OCI-LY1 (cell line): ENCODE measurements around the gene CYREN.

Source experiments
- H2AFZ ChIP-seq: fragments of 200-600 bp; sonication (generic), shearing (Covaris generic); 2 replicates; pipeline ENCODE4 v1.6.0; 2014; ENCODE audit warnings: antibody characterized with exemption, mild to moderate bottlenecking, low read length
- H3F3A ChIP-seq: fragments of 200-600 bp; sonication (generic), shearing (Covaris generic); 2 replicates; pipeline ENCODE4 v1.6.0; 2014; ENCODE audit warnings: mild to moderate bottlenecking, antibody characterized with exemption, low read length, moderate library complexity; ENCODE audit not compliant: insufficient read depth
- H3K27ac ChIP-seq: fragments of 200-600 bp; sonication (generic); 2 replicates; pipeline ENCODE4 v1.5.1; 2014; ENCODE audit warnings: low read length, mixed run types, mild to moderate bottlenecking, low read depth; ENCODE audit not compliant: poor library complexity, severe bottlenecking
- H3K27me3 ChIP-seq: fragments of 200-600 bp; sonication (generic); 2 replicates; pipeline ENCODE4 v1.6.0; 2014; ENCODE audit warnings: antibody characterized with exemption, mild to moderate bottlenecking, low read length, moderate library complexity; ENCODE audit not compliant: insufficient read depth
- H3K36me3 ChIP-seq: fragments of 200-600 bp; sonication (generic); 2 replicates; pipeline ENCODE4 v1.6.1; 2014; ENCODE audit warnings: mild to moderate bottlenecking, antibody characterized with exemption, low read length, moderate library complexity, mixed read lengths; ENCODE audit not compliant: insufficient read depth
- H3K4me1 ChIP-seq: fragments of 200-600 bp; sonication (generic); 2 replicates; pipeline ENCODE4 v1.5.1; 2014; ENCODE audit warnings: mild to moderate bottlenecking, low read length, moderate library complexity; ENCODE audit not compliant: insufficient read depth, severe bottlenecking
- H3K4me2 ChIP-seq: fragments of 200-600 bp; sonication (generic), shearing (Covaris generic); 2 replicates; pipeline ENCODE4 v1.6.1; 2014; ENCODE audit warnings: low read length
- H3K4me3 ChIP-seq: fragments of 200-600 bp; sonication (generic); 2 replicates; pipeline ENCODE4 v1.5.1; 2014; ENCODE audit warnings: low read length, low read depth, mild to moderate bottlenecking, mixed read lengths; ENCODE audit not compliant: poor library complexity, severe bottlenecking
- H3K79me2 ChIP-seq: fragments of 200-600 bp; shearing (Covaris generic); 2 replicates; pipeline ENCODE4 v1.6.1; 2016; ENCODE audit warnings: mixed run types, low read length, mixed read lengths; ENCODE audit not compliant: insufficient read depth
- H3K9ac ChIP-seq: fragments of 200-600 bp; sonication (generic), shearing (Covaris generic); 2 replicates; pipeline ENCODE4 v1.6.1; 2014; ENCODE audit warnings: mild to moderate bottlenecking, low read length, mixed read lengths
- H3K9me2 ChIP-seq: fragments of 200-600 bp; sonication (generic), shearing (Covaris generic); 2 replicates; pipeline ENCODE4 v1.6.1; 2014; ENCODE audit warnings: low read depth, mild to moderate bottlenecking, low read length, mixed read lengths
- H3K9me3 ChIP-seq: fragments of 200-600 bp; shearing (Covaris generic); 2 replicates; pipeline ENCODE4 v1.6.1; 2014; ENCODE audit warnings: low read length, mixed read lengths
- H4K20me1 ChIP-seq: fragments of 200-600 bp; sonication (generic), shearing (Covaris generic); 2 replicates; pipeline ENCODE4 v1.6.0; 2016; ENCODE audit warnings: mild to moderate bottlenecking, low read length; ENCODE audit not compliant: insufficient read depth
- CTCF ChIP-seq: fragments of 200-600 bp; sonication (generic), shearing (Covaris generic); IDR thresholded peaks from 2 replicates; pipeline ENCODE4 v1.5.1; 2017; ENCODE audit warnings: mild to moderate bottlenecking, antibody characterized with exemption, low read length, moderate library complexity, mixed read lengths
- EZH2 ChIP-seq: fragments of 200-600 bp; sonication (generic), shearing (Covaris generic); IDR thresholded peaks from 2 replicates; pipeline ENCODE4 v1.8.0; 2017; ENCODE audit warnings: borderline replicate concordance, mixed run types, mild to moderate bottlenecking, antibody characterized with exemption, low read length, moderate library complexity, mixed read lengths

CYREN gene

GRCh38 chr7:135208102-135208793 lies 37.7 kb upstream of the CYREN start:
- Histone ChIP-seq H3K9ac (no peak overlapping the region), H3K4me3 (no peak overlapping the region), H3K9me3 (no peaks in the 10 kb centered on the region), H4K20me1 (no peaks in the 10 kb centered on the region), H3K9me2 (no peaks in the 10 kb centered on the region), H3K27ac (peak overlapping the region; percentile 23), H3K79me2 (no peaks in the 10 kb centered on the region), H3K4me2 (no peak overlapping the region; the same call in 1 of the 2 replicates), H2AFZ (no peak overlapping the region), H3K27me3 (no peaks in the 10 kb centered on the region), H3K4me1 (peaks cover 62% of the 10 kb centered on the region), H3F3A (no peaks in the 10 kb centered on the region), H3K36me3 (peaks cover 35% of the 10 kb centered on the region)
- no peak for TF ChIP-seq EZH2
- no peak for TF ChIP-seq CTCF

DNA sequence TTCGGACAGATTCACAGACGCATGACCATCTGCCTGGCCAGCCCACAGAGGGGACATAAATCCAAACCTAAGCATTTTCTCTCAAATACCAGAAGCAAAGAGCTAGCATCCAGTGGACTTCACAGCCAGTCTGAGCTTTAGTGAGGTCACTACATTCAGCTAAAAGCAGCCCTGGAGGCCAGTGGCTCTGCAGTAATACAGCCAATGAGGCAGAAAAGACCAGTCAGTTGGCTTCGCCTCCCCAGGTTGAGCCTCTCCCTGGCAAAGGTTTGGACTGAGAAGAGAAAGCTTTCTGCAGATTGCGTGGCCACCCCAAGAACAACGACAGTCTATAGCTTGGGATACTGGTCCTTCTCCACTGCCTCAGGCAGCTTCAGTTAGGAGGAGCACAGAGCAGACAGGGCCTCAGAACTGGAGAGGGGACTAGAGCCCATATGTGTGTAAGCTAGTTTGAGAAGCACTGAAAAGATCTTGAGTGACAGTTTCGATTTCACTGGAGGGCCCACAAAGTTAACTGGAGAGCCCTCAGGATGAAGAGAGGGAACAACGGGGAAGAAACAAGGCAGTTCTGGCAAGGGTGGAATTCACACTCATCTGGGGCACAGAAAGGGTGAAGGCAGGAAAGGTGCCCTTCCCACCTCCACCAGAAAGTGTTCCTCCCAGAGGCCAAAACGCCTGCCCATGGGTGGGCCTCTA lies 37.0 kb upstream of the CYREN start:
- Histone ChIP-seq H3K4me1 (peaks cover 62% of the 10 kb centered on the region), H3K9ac (no peak overlapping the region), H3K9me2 (no peaks in the 10 kb centered on the region), H2AFZ (no peak overlapping the region), H3K27ac (no peak overlapping the region), H4K20me1 (no peaks in the 10 kb centered on the region), H3K79me2 (no peaks in the 10 kb centered on the region), H3K27me3 (no peaks in the 10 kb centered on the region), H3K4me2 (peak overlapping the region; percentile 11; the same call in 1 of the 2 replicates), H3K9me3 (no peaks in the 10 kb centered on the region), H3F3A (no peaks in the 10 kb centered on the region), H3K4me3 (no peak overlapping the region), H3K36me3 (peaks cover 42% of the 10 kb centered on the region)
- TF ChIP-seq CTCF = no peak
- no peak for TF ChIP-seq EZH2

DNA sequence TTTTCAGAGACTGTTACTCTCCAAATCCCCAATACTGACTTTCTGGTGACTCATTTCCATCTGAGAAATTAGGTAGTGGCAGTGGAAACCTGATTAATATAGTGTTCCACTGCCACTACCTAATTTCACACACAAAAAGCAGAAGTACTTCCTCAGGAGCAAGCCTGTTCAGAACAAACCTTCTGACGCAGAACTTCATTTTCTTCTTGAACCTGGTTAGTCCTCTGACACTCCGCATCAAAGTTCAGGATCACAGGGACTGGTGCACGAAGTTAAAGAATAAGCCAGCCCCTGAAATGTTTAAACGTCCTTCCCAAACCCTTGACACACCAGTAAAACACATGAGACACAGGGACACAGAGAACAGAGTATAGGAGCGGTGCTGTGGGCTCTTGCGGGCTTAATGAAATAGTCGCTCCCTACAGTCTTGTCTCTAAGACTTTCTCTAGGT lies 36.5 kb upstream of the CYREN start:
- Histone ChIP-seq H3K4me2 (no peak overlapping the region), H3K9me3 (no peaks in the 10 kb centered on the region), H3K79me2 (no peaks in the 10 kb centered on the region), H3K36me3 (peaks cover 48% of the 10 kb centered on the region), H2AFZ (no peak overlapping the region), H3K9me2 (no peaks in the 10 kb centered on the region), H4K20me1 (no peaks in the 10 kb centered on the region), H3K27ac (no peak overlapping the region), H3K27me3 (no peaks in the 10 kb centered on the region), H3K9ac (no peak overlapping the region), H3K4me1 (peaks cover 60% of the 10 kb centered on the region), H3F3A (no peaks in the 10 kb centered on the region), H3K4me3 (no peak overlapping the region)
- TF ChIP-seq CTCF (no peak), EZH2 (no peak)
